Fibroblast of skin of abdomen (primary cell): ENCODE results near the gene NTN4.
"Not testable (repeated sequence)": the region's sequence is repeated elsewhere in the genome, so short reads cannot be mapped to it uniquely, and the experiment has no call there.

Experiments used
- DNase-seq: peaks from one replicate; pipeline ENCODE4 v3.0.0-alpha.2; 2013

The NTN4 gene

GRCh38 chr12:95705143-95705542 is 85.4 kb downstream of the NTN4 start:
- DNase-seq, result no peak

GRCh38 chr12:95703986-95704385 is 86.6 kb downstream of the NTN4 start:
- no peak for DNase-seq

- no peak for DNase-seq
These were observed 88.7 kb downstream of the NTN4 start for GRCh38 chr12:95701722-95702418.

GRCh38 chr12:95701275-95701674 is 89.3 kb downstream of the NTN4 start:
- DNase-seq, result no peak

- peak; percentile 75 for DNase-seq
These were observed 90.2 kb downstream of the NTN4 start for GRCh38 chr12:95700316-95700785.

- no peak for DNase-seq
These were observed 91.0 kb downstream of the NTN4 start for GRCh38 chr12:95699579-95699978.

- no peak for DNase-seq
These were observed 96.4 kb downstream of the NTN4 start for GRCh38 chr12:95694136-95694535.

- no peak for DNase-seq
These were observed 96.9 kb downstream of the NTN4 start for GRCh38 chr12:95693689-95694088.

GRCh38 chr12:95690861-95691635 is 99.5 kb downstream of the NTN4 start:
- no peak for DNase-seq

- no peak for DNase-seq
These were observed 102.6 kb downstream of the NTN4 start for GRCh38 chr12:95687937-95688336.

GRCh38 chr12:95683418-95683817 is 107.1 kb downstream of the NTN4 start:
- DNase-seq, result no peak

GRCh38 chr12:95681210-95681765 is 109.3 kb downstream of the NTN4 start:
- no peak for DNase-seq

GRCh38 chr12:95678684-95679083 is 111.9 kb downstream of the NTN4 start:
- DNase-seq, result no peak

- DNase-seq, result not testable (repeated sequence)
These were observed 112.8 kb downstream of the NTN4 start for GRCh38 chr12:95677782-95678181.

GRCh38 chr12:95674631-95675030 is 115.9 kb downstream of the NTN4 start:
- DNase-seq, result no peak

GRCh38 chr12:95674163-95674562 is 116.4 kb downstream of the NTN4 start:
- DNase-seq, result no peak

GRCh38 chr12:95673576-95673975 is 117.0 kb downstream of the NTN4 start:
- DNase-seq, result no peak

- DNase-seq, result no peak
These were observed 118.4 kb downstream of the NTN4 start for GRCh38 chr12:95672166-95672565.

GRCh38 chr12:95671265-95671664 is 119.3 kb downstream of the NTN4 start:
- no peak for DNase-seq

GRCh38 chr12:95663525-95663924 is 127.0 kb downstream of the NTN4 start:
- no peak for DNase-seq

GRCh38 chr12:95661360-95661759 is 129.2 kb downstream of the NTN4 start:
- no peak for DNase-seq

- no peak for DNase-seq
These were observed 132.2 kb downstream of the NTN4 start for GRCh38 chr12:95658386-95658785.

- not testable (repeated sequence) for DNase-seq
These were observed 135.9 kb downstream of the NTN4 start for GRCh38 chr12:95654665-95655064.
